ENCODE measurements around the gene CAMK1D. TPM values are rescaled to one million over a fixed set of nuclear protein-coding genes. Genes with fewer than 3 reads are reported as not detected.

CAMK1D gene
- total and polyA plus RNA-seq, 2 donors (not counting 3 experiments of a cell fraction or from before 2014, with no cell fraction given), result 0.37 to 4.2 TPM

GRCh38 chr10:12432402-12433189, 83.2 kb downstream of the CAMK1D start:
- no peaks in the 10 kb centered on the region for H3K36me3 ChIP-seq (ENCODE audit: control insufficient read depth in 2 of 2, extremely low read depth in 1 of 2, insufficient read depth in 2 of 2, low read length in 2 of 2)
- dilution Hi-C loops (cut with MboI; ENCODE audit: extremely low pct_ligation_motif_present, low sequenced_read_pairs) (no loop called here), intact Hi-C loops (cut with micrococcal nuclease) (no loop called here)
- H3K9me3 ChIP-seq (replicated peaks; ENCODE audit: control insufficient read depth, insufficient read depth, low read length), result no peaks in the 10 kb centered on the region
- no peak overlapping the region for H2AFZ ChIP-seq (ENCODE audit: low read depth, low read length)
- H3K9ac ChIP-seq (replicated peaks; ENCODE audit: extremely low read depth, insufficient read depth, low read length), result no peak overlapping the region
- no peak overlapping the region for H3K4me3 ChIP-seq (replicated peaks in 1 of 3; ENCODE audit: insufficient read depth in 1 of 3, low read depth in 1 of 3, low read length in 3 of 3)
- CTCF ChIA-PET, result no interaction called here
- no peaks in the 10 kb centered on the region for H3K79me2 ChIP-seq (ENCODE audit: control insufficient read depth, insufficient read depth, low read length)
- BruUV-seq (replicated peaks), result no TSS peak
- H3K27me3 ChIP-seq (ENCODE audit: control insufficient read depth in 2 of 2, insufficient read depth in 2 of 2, low read length in 2 of 2), result no peaks in the 10 kb centered on the region
- no peak overlapping the region for H3K27ac ChIP-seq (ENCODE audit: insufficient read depth, low read depth, low read length)
- no peaks in the 10 kb centered on the region for H4K20me1 ChIP-seq (replicated peaks; ENCODE audit: control insufficient read depth, extremely low read depth, insufficient read depth, low read length)
- H3K4me1 ChIP-seq (ENCODE audit: control insufficient read depth, extremely low read depth, insufficient read depth, low read length), result no peaks in the 10 kb centered on the region
- no peak overlapping the region for H3K4me2 ChIP-seq (ENCODE audit: insufficient read depth, low read length)
- TF ChIP-seq POLR2AphosphoS5 (IDR thresholded peaks at IDR 0.05; ENCODE audit: insufficient read depth, low read depth, low read length) (no peak), MYC (IDR thresholded peaks at IDR 0.05; ENCODE audit: low read depth, low read length) (no peak), JUN (IDR thresholded peaks at IDR 0.05; ENCODE audit: borderline replicate concordance, insufficient read depth, insufficient read length, low read depth) (no peak), CTCF (IDR thresholded peaks at IDR 0.05; ENCODE audit: extremely low read depth in 1 of 2, insufficient read depth in 1 of 2, low read depth in 1 of 2, low read length in 2 of 2) (no peak), MAX (IDR thresholded peaks at IDR 0.05; ENCODE audit: insufficient read depth, insufficient read length) (no peak), EZH2 (IDR thresholded peaks at IDR 0.05; ENCODE audit: borderline replicate concordance, low read depth, low read length, severe bottlenecking) (no peak), GATA2 (IDR thresholded peaks at IDR 0.05; ENCODE audit: insufficient read depth, insufficient read length, low read depth, low read length) (no peak), FOS (IDR thresholded peaks at IDR 0.05; ENCODE audit: borderline replicate concordance, insufficient read depth, low read length) (no peak), POLR2A (IDR thresholded peaks at IDR 0.05; ENCODE audit: low read depth, low read length) (no peak)
- POLR2A ChIA-PET, result no interaction called here
- no peak for FAIRE-seq
- no peaks in the 10 kb centered on the region for H3K9me1 ChIP-seq (replicated peaks; ENCODE audit: control insufficient read depth, extremely low read depth, insufficient read depth, low read length)
- DNase-seq (ENCODE audit: low read depth, low spot score), result no peak

Data from endothelial cell of umbilical vein (primary cell).